HepG2 (cell line): ENCODE data around the gene AUNIP.

Experiments
- FOXM1 ChIP-seq: sonication (generic); formaldehyde crosslinking; IDR thresholded peaks from 2 replicates; pipeline ENCODE4 v1.5.0; 2020; ENCODE audit warnings: missing genetic modification reagents
- GPBP1L1 ChIP-seq: sonication (generic); formaldehyde crosslinking; IDR thresholded peaks from 2 replicates; pipeline ENCODE4 v1.5.0; 2020; ENCODE audit warnings: mild to moderate bottlenecking, missing genetic modification reagents
- MTA1 ChIP-seq: sonication (generic); formaldehyde crosslinking; IDR thresholded peaks from 2 replicates; pipeline ENCODE4 v1.4.0; 2020; ENCODE audit warnings: missing genetic modification reagents, mild to moderate bottlenecking, borderline replicate concordance
- NAIF1 ChIP-seq: sonication (generic); formaldehyde crosslinking; IDR thresholded peaks from 2 replicates; pipeline ENCODE4 v1.5.0; 2020; ENCODE audit warnings: mild to moderate bottlenecking, missing genetic modification reagents, borderline replicate concordance
- TAF15 ChIP-seq: fragments of 200-400 bp; formaldehyde crosslinking; IDR thresholded peaks from one replicate; pipeline ENCODE4 v1.6.1; 2018; ENCODE audit warnings: mild to moderate bottlenecking, low read depth, low read length; ENCODE audit not compliant: poor library complexity, severe bottlenecking
- TCF12 ChIP-seq, 2 experiments: fragments of 450-650 bp in 1 of 2; sonication (generic) in 1 of 2; formaldehyde crosslinking in 1 of 2; IDR thresholded peaks; 2 replicates each; pipeline versions ENCODE4 v1.6.1 to v1.8.0; 2017 to 2022; ENCODE audit warnings: antibody characterized with exemption in 1 of 2, mild to moderate bottlenecking in 1 of 2, missing genetic modification reagents in 1 of 2, moderate library complexity in 1 of 2
- TF ChIP-seq, protein P1 (sequence below): sonication (generic); formaldehyde crosslinking; IDR thresholded peaks from 2 replicates; pipeline ENCODE4 v1.5.0; 2020; ENCODE audit warnings: mild to moderate bottlenecking, missing genetic modification reagents, moderate library complexity

- TF ChIP-seq, protein P1, sequence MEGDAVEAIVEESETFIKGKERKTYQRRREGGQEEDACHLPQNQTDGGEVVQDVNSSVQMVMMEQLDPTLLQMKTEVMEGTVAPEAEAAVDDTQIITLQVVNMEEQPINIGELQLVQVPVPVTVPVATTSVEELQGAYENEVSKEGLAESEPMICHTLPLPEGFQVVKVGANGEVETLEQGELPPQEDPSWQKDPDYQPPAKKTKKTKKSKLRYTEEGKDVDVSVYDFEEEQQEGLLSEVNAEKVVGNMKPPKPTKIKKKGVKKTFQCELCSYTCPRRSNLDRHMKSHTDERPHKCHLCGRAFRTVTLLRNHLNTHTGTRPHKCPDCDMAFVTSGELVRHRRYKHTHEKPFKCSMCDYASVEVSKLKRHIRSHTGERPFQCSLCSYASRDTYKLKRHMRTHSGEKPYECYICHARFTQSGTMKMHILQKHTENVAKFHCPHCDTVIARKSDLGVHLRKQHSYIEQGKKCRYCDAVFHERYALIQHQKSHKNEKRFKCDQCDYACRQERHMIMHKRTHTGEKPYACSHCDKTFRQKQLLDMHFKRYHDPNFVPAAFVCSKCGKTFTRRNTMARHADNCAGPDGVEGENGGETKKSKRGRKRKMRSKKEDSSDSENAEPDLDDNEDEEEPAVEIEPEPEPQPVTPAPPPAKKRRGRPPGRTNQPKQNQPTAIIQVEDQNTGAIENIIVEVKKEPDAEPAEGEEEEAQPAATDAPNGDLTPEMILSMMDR (CRISPR knock-in tag), result peak; percentile 64
- TF ChIP-seq TAF15 (no peak), NAIF1 (no peak), GPBP1L1 (no peak), MTA1 (CRISPR knock-in tag) (no peak), TCF12 (IDR thresholded peaks at IDR 0.05) (no peak), TCF12 (CRISPR knock-in tag; IDR thresholded peaks at IDR 0.05) (no peak), FOXM1 (CRISPR knock-in tag) (no peak)
These were observed 21.9 kb downstream of the AUNIP start for GRCh38 chr1:25837262-25837875.
